Stimulated activated CD4-positive, alpha-beta T cell treated with anti-CD3 and anti-CD28 coated beads, TNF-alpha, amount 100 ng/mL, for 48 hours (primary cell): ENCODE results near the gene RIPPLY3.

Experiments used
- DNase-seq, 3 donors: peaks; one replicate each; pipeline ENCODE4 v3.0.0-alpha.2; 2020; ENCODE audit warnings: low read depth in 3 of 3

The RIPPLY3 gene

GRCh38 chr21:37061926-37062592 is 55.6 kb downstream of the RIPPLY3 start:
- no peak for DNase-seq

DNA sequence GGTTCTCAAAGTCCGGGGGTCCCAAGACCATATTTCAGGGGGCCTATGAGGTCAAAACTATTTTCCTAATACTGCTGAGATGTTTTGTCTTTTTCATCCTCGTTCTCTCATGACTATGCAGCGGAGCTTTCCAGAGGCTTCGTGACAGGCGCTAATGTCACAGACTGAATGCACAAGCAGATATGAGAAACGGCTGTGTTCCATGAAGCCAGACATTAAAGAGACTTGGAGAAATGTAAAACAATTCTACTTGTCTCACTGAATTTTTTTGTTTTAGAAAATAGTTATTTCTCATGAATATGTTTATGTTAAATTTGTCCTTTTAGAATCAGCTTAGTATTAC is 56.1 kb downstream of the RIPPLY3 start:
- no peak for DNase-seq

GRCh38 chr21:37063433-37063832 is 56.9 kb downstream of the RIPPLY3 start:
- no peak for DNase-seq

GRCh38 chr21:37064841-37065240 is 58.3 kb downstream of the RIPPLY3 start:
- no peak for DNase-seq

GRCh38 chr21:37065561-37066177 is 59.2 kb downstream of the RIPPLY3 start:
- no peak for DNase-seq
